Psoas muscle (tissue), 8 donors: ENCODE data around the gene MYO10. TPM values are rescaled to one million over a fixed set of nuclear protein-coding genes. Genes with fewer than 3 reads are reported as not detected.
A peak's percentile ranks its signal among the peaks of the same experiment; 100 is the strongest.

ENCODE experiments used
- ATAC-seq, 4 donors: fragments of 200-7000 bp; cut with Tn5 transposase; one replicate each; pipeline ENCODE4 v1.9.1; 2020; ENCODE audit warnings: moderate library complexity in 3 of 4, mild to moderate bottlenecking in 2 of 4
- DNase-seq, 2 donors: peaks; one replicate each; pipeline ENCODE4 v3.0.0-alpha.2; 2020
- H3K27ac ChIP-seq: fragments of 200-600 bp; one replicate; pipeline ENCODE4 v1.8.0; 2022
- H3K27me3 ChIP-seq, 3 donors: fragments of 200-600 bp in 1 of 3; one replicate each; pipeline versions ENCODE4 v1.6.1 to v1.8.0; 2013 to 2022; ENCODE audit warnings: low read length in 2 of 3, mild to moderate bottlenecking in 2 of 3, moderate library complexity in 1 of 3; ENCODE audit not compliant: insufficient read depth in 3 of 3
- H3K36me3 ChIP-seq, 2 donors: fragments of 200-600 bp in 1 of 2; one replicate each; pipeline versions ENCODE4 v1.6.1 to v1.8.0; 2013 to 2022; ENCODE audit warnings: low read depth in 1 of 2, mild to moderate bottlenecking in 1 of 2, moderate library complexity in 1 of 2; ENCODE audit not compliant: insufficient read depth in 1 of 2
- H3K4me1 ChIP-seq: fragments of 200-600 bp; one replicate; pipeline ENCODE4 v1.8.0; 2022
- H3K4me3 ChIP-seq: fragments of 200-600 bp; one replicate; pipeline ENCODE4 v1.8.0; 2022; ENCODE audit warnings: mild to moderate bottlenecking
- H3K9me3 ChIP-seq: fragments of 200-600 bp; one replicate; pipeline ENCODE4 v1.8.0; 2022
- CTCF ChIP-seq: fragments of 200-600 bp; IDR thresholded peaks from one replicate; pipeline ENCODE4 v1.8.0; 2022; ENCODE audit warnings: antibody characterized with exemption
- WGBS, 3 donors: extraction: QIAGEN DNeasy Blood & Tissue Kit; methylation state at CpG; one replicate each; pipeline versions ENCODE4 v1.1.6 to v1.1.7; 2013; 5-methylcytosine and 5-hydroxymethylcytosine counted together
- intact Hi-C, 2 donors: fragments of 100-400 bp; cut with DNase I; formaldehyde crosslinking; loops; one replicate each; pipeline versions ENCODE4 v1.11.0 to v1.14.2; 2022
- polyA plus RNA-seq, 3 donors: library from polyadenylated mRNA; stranded (reverse); fragments of 200-250 nt; gene quantifications; one replicate each; pipeline ENCODE4 v1.2.3, GENCODE V29; 2013
- total RNA-seq, 4 donors: library from RNA; stranded (reverse); fragmentation: NEBNext Ultra II Directional in 2 of 4; extraction: Animal tissue kit (Norgen Biotek cat#: 25700) in 2 of 4; gene quantifications; one replicate each; pipeline versions ENCODE4 v1.2.1 to v1.2.4, GENCODE V29; 2021 to 2023
- donor health status: healthy with polysubstance abuse.
- donor health status: DM: no; HTN: no; CAD: no; lungs with moderate emphysema.
- donor health status: Bipolar disorder and iron deficiency.
- donor health status: healthy.
- donor health status: DM: yes; HTN: yes; CAD: no.
- donor health status: DM: no; HTN: no; CAD: no.
- donor health status: DM: no; HTN: no; CAD: no.
- donor health status: DM: yes; HTN: yes; CAD: no.

MYO10 gene
- total and polyA plus RNA-seq, 7 donors: 1.8 to 10.9 (median 10.0) TPM

DNA sequence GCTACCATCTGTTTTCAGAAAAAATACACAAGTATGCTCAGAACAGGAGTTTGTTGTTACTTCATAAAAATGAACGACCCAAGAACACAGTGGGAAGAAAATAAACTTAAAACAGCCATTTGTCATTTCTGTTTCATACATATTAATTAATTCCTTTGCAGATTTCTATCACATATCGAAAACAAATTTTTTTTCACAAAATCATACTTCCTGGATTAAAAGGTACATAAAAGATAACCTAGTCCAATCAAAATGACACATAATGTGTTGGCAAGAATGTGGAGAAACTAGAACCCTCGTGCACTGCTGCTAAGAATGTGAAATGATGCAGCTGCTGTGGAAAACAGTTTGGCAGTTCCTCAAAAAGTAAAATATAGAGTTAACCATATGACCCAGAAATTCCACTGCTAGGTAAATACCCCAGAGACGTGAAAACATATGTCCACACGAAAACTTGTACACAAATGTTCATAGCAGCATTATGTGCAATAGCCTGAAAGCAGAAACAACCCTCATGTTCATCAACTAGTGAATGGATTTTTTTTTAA is 46.0 kb downstream of the MYO10 start:
- no peak for DNase-seq
- H3K36me3 ChIP-seq: no peaks in the 10 kb centered on the region
- 39 to 47% (median 47%) methylated on average over 5 of the region's 5 CpGs for WGBS, 3 donors
- H3K4me3 ChIP-seq: no peak overlapping the region
- H3K9me3 ChIP-seq: no peaks in the 10 kb centered on the region
- no peak overlapping the region for H3K27ac ChIP-seq
- intact Hi-C loops: no loop called here
- no peaks in the 10 kb centered on the region for H3K27me3 ChIP-seq
- H3K4me1 ChIP-seq: peaks cover 23% of the 10 kb centered on the region
- no peak for ATAC-seq
- no peak for TF ChIP-seq CTCF

- Histone ChIP-seq H3K4me3 (no peak overlapping the region), H3K27me3 (no peaks in the 10 kb centered on the region), H3K36me3 (no peaks in the 10 kb centered on the region), H3K27ac (no peak overlapping the region), H3K9me3 (no peaks in the 10 kb centered on the region), H3K4me1 (peaks cover 21% of the 10 kb centered on the region)
- no peak for TF ChIP-seq CTCF
- intact Hi-C loops: no loop called here
- no peak for ATAC-seq
- 84 to 87% (median 85%) methylated on average over 8 of the region's 8 CpGs for WGBS, 3 donors
- no peak for DNase-seq
These were observed 46.7 kb downstream of the MYO10 start for GRCh38 chr5:16889203-16889971.

- intact Hi-C loops: no loop called here
These were observed 47.4 kb downstream of the MYO10 start for GRCh38 chr5:16888694-16889124.

DNA sequence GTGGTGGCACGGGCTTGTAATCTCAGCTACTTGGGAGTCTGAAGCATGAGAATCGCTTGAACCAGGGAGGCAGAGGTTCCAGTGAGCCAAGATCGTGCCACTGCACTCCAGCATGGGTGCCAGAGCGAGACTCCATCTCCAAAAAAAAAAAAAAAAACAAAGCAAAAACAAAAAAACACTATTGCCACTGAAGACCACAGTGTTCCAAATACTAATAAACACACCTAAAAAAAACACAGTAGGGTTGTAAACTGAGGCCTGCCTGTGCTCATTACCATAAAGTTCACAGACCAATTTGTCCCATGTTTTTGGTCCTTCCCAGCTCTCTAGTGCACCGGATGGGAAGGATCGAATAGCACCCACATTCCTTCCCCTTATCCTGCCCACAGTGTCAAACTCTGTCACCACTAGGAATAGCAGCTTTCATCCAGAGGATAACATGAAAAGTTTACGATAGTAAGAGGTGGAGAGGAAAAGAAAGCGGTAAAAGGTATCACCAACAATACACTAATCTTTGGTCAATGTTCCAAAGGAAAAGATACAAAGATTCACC is 49.2 kb downstream of the MYO10 start:
- Histone ChIP-seq H3K27ac (peak overlapping the region; percentile 48), H3K4me1 (peaks cover 20% of the 10 kb centered on the region), H3K36me3 (no peaks in the 10 kb centered on the region), H3K4me3 (no peak overlapping the region), H3K9me3 (no peaks in the 10 kb centered on the region), H3K27me3 (no peaks in the 10 kb centered on the region)
- DNase-seq: no peak
- 67 to 80% (median 79%) methylated on average over 8 of the region's 8 CpGs for WGBS, 3 donors
- TF ChIP-seq CTCF: no peak
- intact Hi-C loops: no loop called here
- peak in 1 of 4 donors; percentile 33 for ATAC-seq

More at GRCh38 chr5:16888694-16889124, 47.4 kb downstream of the MYO10 start:
- ATAC-seq (no peak), DNase-seq (no peak)
- Histone ChIP-seq H3K36me3 (no peaks in the 10 kb centered on the region), H3K4me3 (no peak overlapping the region), H3K4me1 (peaks cover 20% of the 10 kb centered on the region), H3K27ac (no peak overlapping the region), H3K9me3 (no peaks in the 10 kb centered on the region), H3K27me3 (no peaks in the 10 kb centered on the region)
- TF ChIP-seq CTCF: no peak
- WGBS, 3 donors: 76 to 83% (median 81%) methylated on average over 3 of the region's 3 CpGs
